Neuronal stem cell (in vitro differentiated cells): Measurements from ENCODE around the gene NDUFS5.
"Not testable (repeated sequence)": the region's sequence is repeated elsewhere in the genome, so short reads cannot be mapped to it uniquely, and the experiment has no call there.

Experiments used
- DNase-seq: peaks from one replicate; pipeline ENCODE4 v3.0.0-alpha.2; 2013; ENCODE audit warnings: low spot score
- H2AFZ ChIP-seq: one replicate; pipeline ENCODE4 v1.6.1; 2013; ENCODE audit warnings: mild to moderate bottlenecking, low read length, inconsistent platforms
- H2AK5ac ChIP-seq: 2 replicates; pipeline ENCODE4 v1.6.1; 2013; ENCODE audit warnings: low read depth, mild to moderate bottlenecking, inconsistent platforms, low read length, moderate library complexity, mixed read lengths
- H2BK120ac ChIP-seq: 2 replicates; pipeline ENCODE4 v1.6.1; 2013; ENCODE audit warnings: low read depth, mild to moderate bottlenecking, inconsistent platforms, low read length, moderate library complexity, mixed read lengths
- H2BK12ac ChIP-seq: one replicate; pipeline ENCODE4 v1.6.1; 2013; ENCODE audit warnings: low read length, inconsistent platforms
- H2BK15ac ChIP-seq: 2 replicates; pipeline ENCODE4 v1.6.1; 2013; ENCODE audit warnings: mild to moderate bottlenecking, low read length, inconsistent platforms, mixed read lengths
- H2BK5ac ChIP-seq: one replicate; pipeline ENCODE4 v1.6.1; 2013; ENCODE audit warnings: inconsistent platforms, mild to moderate bottlenecking, low read length, moderate library complexity
- H3K14ac ChIP-seq: one replicate; pipeline ENCODE4 v1.6.1; 2013; ENCODE audit warnings: low read length, inconsistent platforms
- H3K18ac ChIP-seq: 2 replicates; pipeline ENCODE4 v1.6.1; 2013; ENCODE audit warnings: low read length, inconsistent platforms
- H3K23ac ChIP-seq: 2 replicates; pipeline ENCODE4 v1.6.1; 2013; ENCODE audit warnings: low read depth, mild to moderate bottlenecking, mixed read lengths, low read length, inconsistent platforms; ENCODE audit not compliant: poor library complexity
- H3K27ac ChIP-seq: replicated peaks from 3 replicates; pipeline ENCODE4 v1.5.1; 2013; ENCODE audit warnings: low read length, inconsistent platforms
- H3K27me3 ChIP-seq, 3 experiments: 2 replicates each; pipeline ENCODE4 v1.6.1; 2013; ENCODE audit warnings: low read length in 3 of 3, mild to moderate bottlenecking in 2 of 3, inconsistent platforms in 1 of 3, low read depth in 1 of 3, mixed read lengths in 1 of 3, moderate library complexity in 1 of 3; ENCODE audit not compliant: control insufficient read depth in 3 of 3, insufficient read depth in 3 of 3
- H3K36me3 ChIP-seq, 2 donors: replicated peaks in 1 of 2; 2 replicates each; pipeline ENCODE4 v1.6.1; 2013; ENCODE audit warnings: low read length in 2 of 2; ENCODE audit not compliant: control insufficient read depth in 2 of 2, insufficient read depth in 2 of 2
- H3K4ac ChIP-seq: 2 replicates; pipeline ENCODE4 v1.6.1; 2013; ENCODE audit warnings: inconsistent platforms, mild to moderate bottlenecking, low read length, moderate library complexity
- H3K4me1 ChIP-seq, 2 donors: 1 replicate in 1 of 2; 2 replicates in 1 of 2; pipeline ENCODE4 v1.6.1; 2013; ENCODE audit warnings: low read length in 2 of 2, low read depth in 1 of 2; ENCODE audit not compliant: control insufficient read depth in 2 of 2, insufficient read depth in 1 of 2
- H3K4me2 ChIP-seq: one replicate; pipeline ENCODE4 v1.6.1; 2013; ENCODE audit warnings: mild to moderate bottlenecking, low read length, inconsistent platforms; ENCODE audit not compliant: insufficient read depth, poor library complexity, severe bottlenecking
- H3K4me3 ChIP-seq, 2 donors: 2 replicates each; pipeline ENCODE4 v1.5.1; 2013; ENCODE audit warnings: low read length in 2 of 2, mild to moderate bottlenecking in 2 of 2, inconsistent platforms in 1 of 2, moderate library complexity in 1 of 2
- H3K79me1 ChIP-seq: one replicate; pipeline ENCODE4 v1.6.1; 2013; ENCODE audit warnings: low read depth, mild to moderate bottlenecking, inconsistent platforms, low read length, moderate library complexity
- H3K9ac ChIP-seq: one replicate; pipeline ENCODE4 v1.6.1; 2013; ENCODE audit warnings: mild to moderate bottlenecking, low read depth, low read length, inconsistent platforms; ENCODE audit not compliant: poor library complexity
- H3K9me3 ChIP-seq, 2 donors: replicated peaks in 1 of 2; 2 replicates each; pipeline versions ENCODE3 to v1.6.1; 2013; ENCODE audit warnings: low read length in 2 of 2, mild to moderate bottlenecking in 2 of 2, inconsistent platforms in 1 of 2, low read depth in 1 of 2, mixed read lengths in 1 of 2, moderate library complexity in 1 of 2; ENCODE audit not compliant: control insufficient read depth in 2 of 2, insufficient read depth in 1 of 2
- H4K8ac ChIP-seq: one replicate; pipeline ENCODE4 v1.6.1; 2013; ENCODE audit warnings: low read depth, mild to moderate bottlenecking, inconsistent platforms, low read length, moderate library complexity
- H4K91ac ChIP-seq: one replicate; pipeline ENCODE4 v1.6.1; 2013; ENCODE audit warnings: low read length, low read depth, mild to moderate bottlenecking, inconsistent platforms; ENCODE audit not compliant: poor library complexity
- WGBS, 2 donors: extraction: QIAGEN DNeasy Blood & Tissue Kit; methylation state at CpG; one replicate each; pipeline ENCODE4 v1.1.7; 2013; ENCODE audit warnings: missing lambda C conversion rate in 2 of 2, mixed read lengths in 1 of 2; ENCODE audit not compliant: insufficient read length in 2 of 2, insufficient replicate concordance in 1 of 2; ENCODE audit errors: extremely low coverage in 2 of 2; 5-methylcytosine and 5-hydroxymethylcytosine counted together

The NDUFS5 gene

GRCh38 chr1:39063191-39063590, 37.0 kb downstream of the NDUFS5 start:
- no peak overlapping the region for H3K23ac ChIP-seq
- H3K4me1 ChIP-seq = no peaks in the 10 kb centered on the region
- H2BK5ac ChIP-seq = no peak overlapping the region
- no CpG with 5 or more reads among the region's 7 CpGs for WGBS, 2 donors
- no peak overlapping the region for H3K4ac ChIP-seq
- H3K27ac ChIP-seq = no peak overlapping the region
- no peaks in the 10 kb centered on the region for H3K79me1 ChIP-seq
- no peaks in the 10 kb centered on the region for H3K36me3 ChIP-seq
- H2BK12ac ChIP-seq = no peak overlapping the region
- H3K9ac ChIP-seq = no peak overlapping the region
- no peak overlapping the region for H3K14ac ChIP-seq
- H4K91ac ChIP-seq = no peak overlapping the region
- H3K4me2 ChIP-seq = no peak overlapping the region
- H3K4me3 ChIP-seq = no peak overlapping the region
- H2BK120ac ChIP-seq = no peak overlapping the region
- no peak overlapping the region for H3K18ac ChIP-seq
- H3K9me3 ChIP-seq = no peaks in the 10 kb centered on the region
- no peak overlapping the region for H2AFZ ChIP-seq
- no peak overlapping the region for H4K8ac ChIP-seq
- no peak for DNase-seq
- H2BK15ac ChIP-seq = no peak overlapping the region
- H2AK5ac ChIP-seq = no peak overlapping the region
- H3K27me3 ChIP-seq = no peaks in the 10 kb centered on the region

GRCh38 chr1:39063775-39064174, 37.6 kb downstream of the NDUFS5 start:
- no peaks in the 10 kb centered on the region for H3K9me3 ChIP-seq
- no CpG with 5 or more reads among the region's 6 CpGs for WGBS, 2 donors
- H3K4me3 ChIP-seq = no peak overlapping the region
- no peaks in the 10 kb centered on the region for H3K4me1 ChIP-seq
- no peak overlapping the region for H2BK5ac ChIP-seq
- DNase-seq = no peak
- no peak overlapping the region for H4K91ac ChIP-seq
- no peak overlapping the region for H2BK12ac ChIP-seq
- H3K27me3 ChIP-seq = no peaks in the 10 kb centered on the region
- no peak overlapping the region for H3K18ac ChIP-seq
- no peak overlapping the region for H3K9ac ChIP-seq
- H3K4me2 ChIP-seq = no peak overlapping the region
- no peak overlapping the region for H3K23ac ChIP-seq
- H3K79me1 ChIP-seq = no peaks in the 10 kb centered on the region
- no peak overlapping the region for H2BK15ac ChIP-seq
- no peak overlapping the region for H4K8ac ChIP-seq
- H3K4ac ChIP-seq = no peak overlapping the region
- H2BK120ac ChIP-seq = no peak overlapping the region
- no peak overlapping the region for H3K14ac ChIP-seq
- no peak overlapping the region for H2AK5ac ChIP-seq
- no peaks in the 10 kb centered on the region for H3K36me3 ChIP-seq
- no peak overlapping the region for H3K27ac ChIP-seq
- no peak overlapping the region for H2AFZ ChIP-seq

DNA sequence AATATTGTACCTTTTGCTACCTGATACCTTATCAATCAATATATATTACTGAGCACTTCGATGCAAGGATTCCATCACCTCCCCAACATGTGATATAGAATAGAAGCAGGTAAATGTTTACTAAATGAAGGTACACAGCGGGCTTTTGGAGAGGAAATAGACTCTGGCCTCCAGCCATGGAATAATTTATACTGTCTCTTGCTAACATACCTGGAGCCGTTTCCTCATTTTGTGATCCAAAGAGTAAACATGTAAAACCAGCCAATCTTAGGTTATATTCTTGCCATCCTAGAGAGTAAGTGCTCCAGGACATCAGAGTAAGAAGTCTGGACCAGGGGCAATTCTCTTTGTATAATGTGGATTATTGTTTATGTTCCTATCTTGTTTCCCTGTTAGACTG, 39.4 kb downstream of the NDUFS5 start:
- Histone ChIP-seq H2BK5ac (no peak overlapping the region), H2AK5ac (no peak overlapping the region), H3K18ac (no peak overlapping the region), H3K4me2 (no peak overlapping the region), H3K9me3 (no peaks in the 10 kb centered on the region), H3K4me3 (no peak overlapping the region), H3K14ac (no peak overlapping the region), H3K36me3 (no peaks in the 10 kb centered on the region), H3K27ac (no peak overlapping the region), H2AFZ (no peak overlapping the region), H3K4ac (no peak overlapping the region), H3K9ac (no peak overlapping the region), H4K91ac (no peak overlapping the region), H3K4me1 (no peaks in the 10 kb centered on the region), H2BK12ac (no peak overlapping the region), H3K27me3 (no peaks in the 10 kb centered on the region), H3K23ac (no peak overlapping the region), H4K8ac (no peak overlapping the region), H2BK15ac (no peak overlapping the region), H3K79me1 (no peaks in the 10 kb centered on the region), H2BK120ac (no peak overlapping the region)
- DNase-seq = no peak
- no CpG with 5 or more reads among the region's 3 CpGs for WGBS, 2 donors

DNA sequence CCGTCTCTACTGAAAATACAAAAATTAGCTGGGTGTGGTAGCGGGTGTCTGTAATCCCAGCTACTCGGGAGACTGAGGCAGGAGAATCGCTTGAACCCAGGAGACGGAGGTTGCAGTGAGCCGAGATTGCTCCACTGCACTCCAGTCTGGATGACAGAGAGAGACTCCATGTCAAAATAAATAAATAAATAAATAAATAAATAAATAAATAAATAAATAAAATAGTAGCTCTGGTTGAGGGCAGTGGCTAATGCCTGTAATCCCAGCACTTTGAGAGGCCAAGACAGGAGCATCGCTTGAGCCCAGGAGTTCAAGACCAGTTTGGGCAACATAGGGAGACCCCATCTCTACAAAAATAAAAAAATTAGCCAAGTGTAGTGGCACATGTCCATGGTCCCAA, 42.1 kb downstream of the NDUFS5 start:
- not testable (repeated sequence) for H2BK15ac ChIP-seq, H3K23ac ChIP-seq, H4K91ac ChIP-seq, H4K8ac ChIP-seq, H3K4me1 ChIP-seq, H3K4ac ChIP-seq, DNase-seq, H3K18ac ChIP-seq, H3K36me3 ChIP-seq, H3K9me3 ChIP-seq, H3K4me3 ChIP-seq, H2AK5ac ChIP-seq, H3K14ac ChIP-seq, H3K9ac ChIP-seq, H3K27ac ChIP-seq, H3K79me1 ChIP-seq, H2BK5ac ChIP-seq, H3K4me2 ChIP-seq, H2AFZ ChIP-seq, H2BK12ac ChIP-seq, H3K27me3 ChIP-seq, H2BK120ac ChIP-seq
- WGBS, 2 donors = no CpG with 5 or more reads among the region's 7 CpGs
